Sigmoid colon (tissue), 3 donors: ENCODE data around the gene GPC6.

Source experiments
- CTCF ChIP-seq, 4 experiments: fragments of 450-650 bp in 3 of 4; fragments of 200-600 bp in 1 of 4; IDR thresholded peaks; one replicate each; pipeline ENCODE4 v1.5.1; 2016 to 2019; ENCODE audit warnings: antibody characterized with exemption in 4 of 4, mild to moderate bottlenecking in 3 of 4, moderate library complexity in 2 of 4
- POLR2A ChIP-seq, 2 donors: fragments of 450-650 bp; IDR thresholded peaks; one replicate each; pipeline ENCODE4 v1.6.1; 2016; ENCODE audit warnings: antibody characterized with exemption in 2 of 2, mild to moderate bottlenecking in 2 of 2, moderate library complexity in 2 of 2

DNA sequence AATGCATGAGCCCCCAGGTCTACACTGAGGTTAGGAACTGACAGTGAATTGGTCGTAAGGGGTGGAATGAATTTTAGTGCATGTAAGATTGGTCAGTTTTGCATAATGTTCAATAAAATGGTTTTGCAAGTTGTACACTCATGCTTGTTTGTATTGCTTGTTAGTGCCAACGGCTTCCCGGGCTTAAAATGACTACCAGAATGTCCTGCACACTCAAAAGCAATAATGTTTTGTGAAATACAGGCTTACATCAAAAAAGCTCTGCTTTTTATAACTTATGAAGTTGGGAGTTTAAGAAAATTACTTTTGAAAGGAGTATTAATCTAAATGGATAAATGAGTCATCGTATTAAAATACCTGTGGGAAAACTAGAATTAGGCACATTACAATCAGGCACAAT is 112.9 kb downstream of the GPC6 start:
- no peak for TF ChIP-seq CTCF (IDR thresholded peaks at IDR 0.05)
- no peak for TF ChIP-seq POLR2A (IDR thresholded peaks at IDR 0.05)
